GM19372 (cell line): ENCODE measurements around the gene MAPK8.

Source experiments
- ATAC-seq: cut with Tn5 transposase; IDR thresholded peaks from one replicate; pipeline ENCODE4 v1.9.1; 2021; ENCODE audit warnings: mild to moderate bottlenecking, low read depth, moderate library complexity; ENCODE audit not compliant: unreplicated experiment

MAPK8 gene

GRCh38 chr10:48469516-48470020, 163.1 kb downstream of the MAPK8 start:
- no peak for ATAC-seq

GRCh38 chr10:48470115-48470892, 163.8 kb downstream of the MAPK8 start:
- no peak for ATAC-seq

DNA sequence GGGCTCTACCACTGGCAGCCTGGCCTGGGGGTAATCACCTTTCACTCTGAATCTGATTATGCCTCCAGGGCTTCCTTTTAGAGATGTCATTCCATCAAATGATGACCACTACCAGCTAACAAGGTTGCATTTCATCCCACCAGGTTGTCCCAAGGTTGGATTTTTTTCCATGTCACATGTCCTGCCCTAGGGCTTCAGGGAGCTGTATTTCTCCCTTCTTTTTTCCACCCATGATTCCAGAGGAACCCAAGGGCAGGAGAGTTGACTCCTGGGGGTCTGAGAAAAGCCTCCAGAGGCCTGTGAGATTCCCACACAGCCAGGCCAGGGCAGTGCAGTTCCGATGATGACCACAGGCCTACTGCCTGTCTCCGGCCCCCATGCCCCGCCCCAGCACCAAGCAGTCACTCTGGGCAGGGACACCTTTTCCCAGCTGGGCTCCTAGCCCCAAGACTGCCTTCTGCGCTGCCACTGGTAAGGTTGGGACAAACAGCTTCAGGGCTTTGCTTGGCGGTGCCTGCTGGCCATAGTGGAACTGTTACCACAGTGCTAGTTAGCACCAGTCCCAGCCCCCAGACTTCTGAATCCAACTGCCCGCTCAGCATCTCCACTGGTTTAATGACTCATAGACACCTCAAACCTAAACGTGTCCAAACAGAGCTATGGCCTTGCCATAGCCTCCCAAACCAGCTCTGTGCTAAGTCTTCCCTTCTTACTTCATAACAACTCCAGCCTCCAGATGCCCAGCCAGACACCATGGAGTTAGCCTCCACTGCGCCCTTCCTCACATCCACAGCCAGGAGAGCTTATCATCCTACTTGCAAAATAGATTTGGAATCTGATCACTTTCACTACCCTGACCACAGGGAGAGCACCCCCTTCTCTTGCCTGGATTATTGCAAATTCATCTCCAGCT, 164.7 kb downstream of the MAPK8 start:
- ATAC-seq = no peak

- no peak for ATAC-seq
Measured at GRCh38 chr10:48472501-48473069, 166.1 kb downstream of the MAPK8 start.

- no peak for ATAC-seq
Measured at GRCh38 chr10:48473704-48474103, 167.2 kb downstream of the MAPK8 start.

DNA sequence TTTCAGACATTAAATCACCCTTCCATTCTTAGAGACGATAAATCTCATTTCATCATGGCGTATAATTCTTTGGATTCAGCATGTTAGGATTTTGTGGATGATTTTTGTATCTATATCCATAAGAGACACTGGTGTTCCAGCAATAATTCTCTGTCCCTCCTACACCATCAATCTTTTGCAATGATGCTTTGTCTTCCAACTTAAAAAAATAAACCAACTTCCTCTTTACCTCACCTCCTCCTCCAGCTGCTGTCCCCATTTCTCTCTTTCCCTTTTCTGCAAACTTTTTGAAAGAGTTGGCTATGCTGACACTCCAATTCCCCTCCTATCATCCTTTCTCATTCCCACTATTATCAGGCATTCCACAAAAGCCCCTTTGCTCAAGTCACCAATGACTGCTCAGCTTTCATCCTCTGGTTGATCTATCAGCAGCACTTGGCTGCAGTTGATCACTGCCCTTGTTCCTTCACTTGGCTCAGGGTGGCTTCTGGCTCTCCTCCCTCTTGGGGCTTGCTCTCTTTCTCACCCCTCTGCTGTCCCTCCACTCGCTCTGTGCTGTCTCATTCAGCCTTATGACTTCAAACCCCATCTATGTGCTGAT, 168.4 kb downstream of the MAPK8 start:
- ATAC-seq = no peak

DNA sequence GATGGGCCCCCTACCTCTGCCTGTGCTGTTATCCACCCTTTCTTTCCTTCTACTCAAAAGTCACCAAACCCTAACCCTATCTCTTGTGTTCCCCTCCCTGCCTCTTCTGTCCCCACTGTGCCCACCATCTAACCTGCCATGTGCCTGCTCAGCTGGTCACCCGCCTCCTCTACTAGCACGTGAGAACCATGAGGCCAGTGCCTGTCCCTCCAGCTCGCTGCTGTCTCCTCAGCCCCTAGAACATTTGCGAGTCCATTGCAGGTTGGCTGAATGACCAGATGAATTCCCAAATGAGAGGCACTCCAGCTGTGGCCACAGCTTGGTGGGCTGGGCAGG, 169.4 kb downstream of the MAPK8 start:
- ATAC-seq = no peak

- no peak for ATAC-seq
Measured at GRCh38 chr10:48476279-48476982, 170.0 kb downstream of the MAPK8 start.

- ATAC-seq = no peak
Measured at GRCh38 chr10:48477141-48477540, 170.7 kb downstream of the MAPK8 start.

DNA sequence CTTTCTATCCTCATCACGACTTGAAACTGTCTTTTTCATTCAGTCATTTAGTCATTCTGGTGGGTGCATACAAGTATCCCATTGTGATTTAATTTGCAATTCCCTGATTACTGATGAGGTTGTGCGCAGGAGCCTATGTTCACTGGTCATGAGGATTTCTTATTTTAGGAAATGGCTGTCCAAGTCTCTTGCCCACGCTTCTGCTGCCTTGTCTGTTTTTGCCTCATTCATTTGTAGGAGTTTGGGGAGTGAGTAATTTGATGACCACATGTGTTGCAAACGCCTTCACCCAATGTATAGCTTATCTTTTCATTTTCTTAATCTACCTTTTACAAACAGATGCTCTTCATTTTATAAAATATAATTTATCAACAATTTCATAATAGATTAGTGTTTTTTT, 171.1 kb downstream of the MAPK8 start:
- ATAC-seq = no peak

- no peak for ATAC-seq
Measured at GRCh38 chr10:48478469-48478868, 172.0 kb downstream of the MAPK8 start.

DNA sequence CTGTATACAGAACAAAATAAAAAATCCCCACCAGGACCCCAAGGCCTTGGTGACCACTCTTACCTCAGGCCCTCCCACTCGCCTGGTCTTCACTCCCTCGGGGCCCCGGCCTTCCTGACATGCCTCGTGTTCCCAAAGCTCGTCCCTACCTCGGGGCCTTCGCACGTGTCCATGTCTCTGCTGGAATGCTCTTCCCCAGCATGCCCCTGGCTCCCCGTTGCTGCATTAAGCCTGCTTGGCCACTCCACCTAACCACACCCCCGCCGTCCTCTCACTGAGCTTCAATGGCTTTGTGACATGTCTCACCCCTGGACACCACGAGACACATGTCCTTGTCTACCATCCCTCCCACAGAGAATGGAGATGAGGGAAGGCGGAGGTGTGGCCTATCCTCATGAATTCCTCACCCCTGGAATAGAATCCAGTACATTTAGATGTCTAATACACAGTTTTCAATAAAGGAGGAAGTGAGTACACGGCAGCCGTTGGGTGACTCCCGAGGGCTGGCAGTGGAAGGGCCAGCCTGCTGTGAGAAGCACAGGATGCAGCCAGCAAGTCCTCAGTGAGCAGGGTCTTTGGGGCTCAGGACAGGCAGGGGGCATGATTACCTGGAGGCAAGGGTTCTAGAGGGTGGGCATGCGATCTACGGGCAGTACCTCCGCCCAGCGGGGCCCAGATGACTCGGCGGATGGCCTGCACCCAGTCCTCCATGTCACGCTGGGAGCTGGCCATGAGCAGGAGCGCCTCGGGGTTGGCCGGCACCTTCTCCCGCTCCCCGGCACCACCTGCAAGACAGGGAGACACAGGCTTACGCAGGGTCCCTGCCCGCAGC, 172.7 kb downstream of the MAPK8 start:
- no peak for ATAC-seq

DNA sequence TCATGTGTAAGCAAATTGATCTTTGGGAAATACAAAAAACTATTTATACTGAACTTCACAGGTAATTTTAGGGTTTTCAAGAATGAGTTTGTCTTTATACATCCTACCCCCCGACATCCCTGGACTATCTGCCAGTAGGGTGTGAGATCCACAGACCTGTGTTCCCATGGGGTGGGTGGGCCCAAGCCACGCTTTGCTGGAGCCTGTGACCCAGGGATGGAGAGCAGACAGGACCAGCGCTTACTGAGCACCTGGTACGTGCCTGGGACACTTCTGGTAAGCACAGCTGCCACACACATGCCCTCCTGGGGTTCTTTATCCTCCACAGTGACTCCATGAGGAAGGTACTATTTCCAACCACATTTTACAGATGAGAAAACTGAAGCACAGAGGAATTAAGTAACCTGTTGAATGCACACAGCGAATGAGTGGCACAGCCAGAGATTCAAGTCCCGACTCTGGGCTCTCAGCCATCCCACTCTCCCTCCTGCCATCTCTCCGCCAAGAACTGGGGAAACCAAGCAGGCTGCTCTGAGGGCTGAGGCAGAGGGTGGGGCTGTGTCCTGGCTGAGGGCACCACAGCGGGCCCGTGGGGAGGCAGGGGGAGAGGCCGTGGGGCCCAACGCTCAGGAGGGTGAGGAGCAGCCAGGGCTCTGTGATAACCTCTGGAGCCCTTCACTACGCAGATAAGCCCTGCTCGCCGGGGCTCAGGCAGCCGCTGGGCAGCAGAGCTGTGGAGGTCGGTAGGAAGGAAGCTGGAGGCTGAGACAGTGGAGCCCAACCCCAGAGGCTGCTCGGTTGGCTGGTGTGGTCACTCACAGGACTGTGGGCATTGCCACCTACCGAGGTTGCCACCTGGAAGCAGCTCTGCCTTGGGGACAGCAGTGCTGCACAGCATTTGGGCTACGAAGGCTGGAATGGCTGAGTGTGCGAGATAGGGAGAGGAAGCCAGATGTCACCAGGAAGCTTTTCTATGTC, 174.2 kb downstream of the MAPK8 start:
- ATAC-seq = no peak

- ATAC-seq = no peak
Measured at GRCh38 chr10:48481385-48481784, 174.9 kb downstream of the MAPK8 start.

GRCh38 chr10:48482207-48482606, 175.7 kb downstream of the MAPK8 start:
- ATAC-seq = no peak

DNA sequence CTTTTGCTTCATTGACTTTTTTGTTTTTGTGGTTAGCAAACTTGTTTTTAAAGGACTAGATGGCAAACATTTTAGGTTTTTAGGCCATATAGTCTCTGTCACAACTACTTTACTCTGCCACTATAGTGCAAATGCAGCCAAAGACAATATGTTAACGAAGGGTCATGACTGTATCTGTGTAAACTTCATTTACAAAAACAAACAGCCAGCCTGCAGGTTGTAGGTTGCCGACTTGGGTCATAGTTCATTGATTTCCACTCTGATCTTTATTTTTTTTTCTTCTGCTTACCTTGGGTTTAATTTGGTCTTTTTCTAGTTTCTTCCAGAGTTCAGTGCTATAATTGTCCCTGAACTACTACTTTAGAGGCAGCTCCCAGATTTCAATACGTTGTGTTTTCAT, 178.4 kb downstream of the MAPK8 start:
- no peak for ATAC-seq

- ATAC-seq = no peak
Measured at GRCh38 chr10:48485711-48486110, 179.2 kb downstream of the MAPK8 start.

DNA sequence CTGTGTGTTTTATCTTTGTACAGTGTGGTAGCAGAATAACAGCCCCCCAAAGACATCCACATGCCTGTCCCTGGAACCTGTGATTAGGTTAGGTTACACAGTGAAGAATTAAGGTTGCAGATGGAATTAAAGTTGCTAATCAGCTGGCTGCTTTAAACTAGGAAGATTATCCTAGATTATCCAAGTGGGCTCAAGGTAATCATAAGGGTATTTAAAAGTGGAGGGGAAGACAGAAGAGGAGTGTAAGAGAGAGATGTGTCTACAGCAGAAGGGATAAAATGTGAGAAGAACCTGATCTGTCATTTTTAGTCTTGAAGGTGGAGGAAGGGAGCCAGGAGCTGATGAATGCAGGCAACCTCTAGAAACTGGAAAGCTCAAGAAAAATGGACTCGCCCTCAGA, 180.8 kb downstream of the MAPK8 start:
- no peak for ATAC-seq
